DND-41 (cell line): ENCODE data around the gene TRMT11.

Experiments
- CTCF ChIP-seq: IDR thresholded peaks from 2 replicates; pipeline ENCODE4 v1.5.1; 2012; ENCODE audit warnings: borderline replicate concordance, low read length, moderate library complexity, mild to moderate bottlenecking; ENCODE audit not compliant: poor library complexity, severe bottlenecking; ENCODE audit errors: extremely low read depth
- EZH2 ChIP-seq: IDR thresholded peaks from 3 replicates; pipeline ENCODE4 v1.6.1; 2012; ENCODE audit warnings: borderline replicate concordance, low read depth, mild to moderate bottlenecking, moderate library complexity, low read length, inconsistent platforms; ENCODE audit not compliant: severe bottlenecking

- TF ChIP-seq CTCF, result no peak
- TF ChIP-seq EZH2, result no peak
Observed at GRCh38 chr6:125988280-125988679, 1.9 kb downstream of the TRMT11 start.
